Liver (tissue), 3 donors: ENCODE data around the gene NIFK.

Experiments
- CTCF ChIP-seq: fragments of 150-350 bp; IDR thresholded peaks from 2 replicates; pipeline ENCODE4 v1.5.1; 2017; ENCODE audit warnings: improper control_type of control experiment, low read depth, low read length; ENCODE audit not compliant: missing input control
- FOXA1 ChIP-seq: IDR thresholded peaks from 2 replicates; pipeline ENCODE4 v1.6.1; 2016; ENCODE audit warnings: antibody characterized with exemption
- HNF4G ChIP-seq: IDR thresholded peaks from 2 replicates; pipeline ENCODE4 v1.6.1; 2016; ENCODE audit warnings: antibody characterized with exemption
- RAD21 ChIP-seq, 2 donors: IDR thresholded peaks; 2 replicates each; pipeline ENCODE4 v1.6.1; 2016; ENCODE audit warnings: antibody characterized with exemption in 2 of 2, mild to moderate bottlenecking in 2 of 2
- REST ChIP-seq: IDR thresholded peaks from 2 replicates; pipeline ENCODE4 v1.6.1; 2016; ENCODE audit warnings: antibody characterized with exemption, mild to moderate bottlenecking
- SP1 ChIP-seq: IDR thresholded peaks from 2 replicates; pipeline ENCODE4 v1.6.1; 2018; ENCODE audit warnings: antibody characterized with exemption, mild to moderate bottlenecking
- TAF1 ChIP-seq: conservative IDR thresholded peaks from 2 replicates; pipeline ENCODE4 v1.6.1; 2016; ENCODE audit warnings: antibody characterized with exemption, mild to moderate bottlenecking
- YY1 ChIP-seq: IDR thresholded peaks from 2 replicates; pipeline ENCODE4 v1.6.1; 2016; ENCODE audit warnings: antibody characterized with exemption, mild to moderate bottlenecking
- TF ChIP-seq, protein P1 (sequence below): IDR thresholded peaks from 2 replicates; pipeline ENCODE4 v1.6.1; 2016; ENCODE audit warnings: antibody characterized with exemption
- TF ChIP-seq, protein P2 (sequence below): IDR thresholded peaks from 2 replicates; pipeline ENCODE4 v1.6.1; 2016; ENCODE audit warnings: antibody characterized with exemption
- donor health status: healthy.
- donor health status: healthy.

DNA sequence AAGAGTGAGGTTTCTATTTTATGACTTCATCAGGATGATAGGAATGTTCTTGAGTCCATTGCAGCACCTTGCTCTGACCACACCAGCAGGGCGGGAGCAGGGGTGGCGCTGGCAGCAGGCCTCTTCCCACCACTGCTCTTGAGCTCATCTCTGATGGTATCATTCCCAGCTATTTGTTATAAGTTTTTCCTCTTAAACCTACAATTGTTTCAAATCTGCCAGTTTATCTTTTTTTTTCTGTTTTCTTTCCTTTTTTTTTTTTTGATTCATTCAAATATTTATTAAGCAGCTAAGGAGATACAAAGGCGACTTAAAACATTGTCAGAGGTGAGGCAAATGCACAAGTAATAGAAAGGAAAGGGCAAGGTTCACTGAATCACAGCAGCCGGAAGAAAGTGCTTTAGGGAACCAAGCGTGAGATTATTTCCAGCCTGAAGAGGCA lies 28.7 kb downstream of the NIFK start:
- TF ChIP-seq CTCF, result no peak
- TF ChIP-seq REST, result no peak
- TF ChIP-seq FOXA1, result no peak
- TF ChIP-seq, protein P1, sequence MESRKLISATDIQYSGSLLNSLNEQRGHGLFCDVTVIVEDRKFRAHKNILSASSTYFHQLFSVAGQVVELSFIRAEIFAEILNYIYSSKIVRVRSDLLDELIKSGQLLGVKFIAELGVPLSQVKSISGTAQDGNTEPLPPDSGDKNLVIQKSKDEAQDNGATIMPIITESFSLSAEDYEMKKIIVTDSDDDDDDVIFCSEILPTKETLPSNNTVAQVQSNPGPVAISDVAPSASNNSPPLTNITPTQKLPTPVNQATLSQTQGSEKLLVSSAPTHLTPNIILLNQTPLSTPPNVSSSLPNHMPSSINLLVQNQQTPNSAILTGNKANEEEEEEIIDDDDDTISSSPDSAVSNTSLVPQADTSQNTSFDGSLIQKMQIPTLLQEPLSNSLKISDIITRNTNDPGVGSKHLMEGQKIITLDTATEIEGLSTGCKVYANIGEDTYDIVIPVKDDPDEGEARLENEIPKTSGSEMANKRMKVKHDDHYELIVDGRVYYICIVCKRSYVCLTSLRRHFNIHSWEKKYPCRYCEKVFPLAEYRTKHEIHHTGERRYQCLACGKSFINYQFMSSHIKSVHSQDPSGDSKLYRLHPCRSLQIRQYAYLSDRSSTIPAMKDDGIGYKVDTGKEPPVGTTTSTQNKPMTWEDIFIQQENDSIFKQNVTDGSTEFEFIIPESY, result no peak
- TF ChIP-seq HNF4G, result no peak
- TF ChIP-seq RAD21 (IDR thresholded peaks at IDR 0.05), result no peak
- TF ChIP-seq, protein P2, sequence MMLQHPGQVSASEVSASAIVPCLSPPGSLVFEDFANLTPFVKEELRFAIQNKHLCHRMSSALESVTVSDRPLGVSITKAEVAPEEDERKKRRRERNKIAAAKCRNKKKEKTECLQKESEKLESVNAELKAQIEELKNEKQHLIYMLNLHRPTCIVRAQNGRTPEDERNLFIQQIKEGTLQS, result no peak
- TF ChIP-seq SP1, result no peak
- no peak for TF ChIP-seq YY1
- no peak for TF ChIP-seq TAF1
